Erythroblast (primary cell): ENCODE results near the gene ZNF689.

Experiments
- GATA1 ChIP-seq: IDR thresholded peaks from 2 replicates; pipeline ENCODE4 v1.6.1; 2011; ENCODE audit warnings: low read depth, mild to moderate bottlenecking, control low read depth, low read length, moderate library complexity
- POLR2A ChIP-seq: IDR thresholded peaks from 2 replicates; pipeline ENCODE4 v1.6.1; 2011; ENCODE audit warnings: mild to moderate bottlenecking, low read length

DNA sequence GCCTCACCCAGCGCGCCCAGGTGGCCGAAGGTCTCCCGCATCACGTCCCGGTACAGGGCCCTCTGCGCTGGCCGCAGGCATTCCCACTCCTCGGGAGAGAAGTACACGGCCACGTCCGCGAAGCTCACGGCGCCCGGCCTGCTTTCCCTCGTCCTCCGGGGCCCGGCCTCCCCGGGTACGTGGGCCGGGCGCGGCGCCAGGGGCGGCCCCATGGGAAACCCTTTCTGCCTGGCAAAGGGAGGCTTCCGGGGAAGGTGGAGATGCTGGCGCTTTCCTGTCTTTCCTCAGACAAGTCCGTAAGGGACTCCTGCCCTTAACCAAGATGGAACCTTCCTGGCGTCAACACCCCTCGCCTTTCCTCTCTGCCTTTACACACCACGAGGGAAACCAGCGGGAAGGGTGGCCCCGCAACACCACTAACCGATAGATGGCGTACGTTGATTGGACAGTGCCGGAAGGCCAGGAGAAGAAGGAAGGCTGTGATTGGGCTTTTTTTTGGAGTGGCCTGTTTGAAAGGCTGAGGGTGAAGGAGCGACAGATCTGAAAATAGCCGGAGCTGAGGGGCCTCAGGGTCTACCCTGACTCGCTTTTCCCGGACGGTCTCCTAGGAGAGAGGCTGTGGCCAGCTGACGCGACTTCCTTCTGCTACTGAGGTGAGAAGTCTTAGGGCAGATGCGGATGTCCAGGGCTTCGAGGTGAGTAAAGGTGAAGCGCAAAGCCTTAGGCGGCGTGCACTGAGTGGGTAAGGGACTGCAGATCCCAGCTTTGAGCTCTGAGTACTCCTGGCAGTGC, 24.6 kb downstream of the ZNF689 start, which contains the start of gene ZNF785:
- TF ChIP-seq POLR2A (peak; percentile 76), GATA1 (no peak)
